GM19328 (cell line): ENCODE data around the gene ZNF385D.

Source experiments
- ATAC-seq: cut with Tn5 transposase; IDR thresholded peaks from one replicate; pipeline ENCODE4 v1.9.1; 2021; ENCODE audit warnings: mild to moderate bottlenecking, moderate library complexity; ENCODE audit not compliant: unreplicated experiment

The ZNF385D gene

GRCh38 chr3:21750831-21751391 is at the start of gene ZNF385D:
Gene ZNF385D, minus strand, starts transcription at chr3:21751210. Its CDS starts 294 bp downstream, at chr3:21750916.
- ATAC-seq: no peak

- ATAC-seq: no peak
These were observed 47.5 kb upstream of the ZNF385D start for GRCh38 chr3:21798356-21799088.

- no peak for ATAC-seq
These were observed 44.9 kb upstream of the ZNF385D start for GRCh38 chr3:21795921-21796320.

- ATAC-seq: no peak
These were observed 44.3 kb upstream of the ZNF385D start for GRCh38 chr3:21795152-21795837.

GRCh38 chr3:21794291-21794690 is 43.3 kb upstream of the ZNF385D start:
- no peak for ATAC-seq

- no peak for ATAC-seq
These were observed 41.2 kb upstream of the ZNF385D start for GRCh38 chr3:21792176-21792575.

- no peak for ATAC-seq
These were observed 40.3 kb upstream of the ZNF385D start for GRCh38 chr3:21791356-21791755.

- no peak for ATAC-seq
These were observed 39.5 kb upstream of the ZNF385D start for GRCh38 chr3:21790466-21790865.

- no peak for ATAC-seq
These were observed 38.7 kb upstream of the ZNF385D start for GRCh38 chr3:21789730-21790129.

GRCh38 chr3:21786438-21786797 is 35.4 kb upstream of the ZNF385D start:
- no peak for ATAC-seq

- no peak for ATAC-seq
These were observed 34.9 kb upstream of the ZNF385D start for GRCh38 chr3:21785765-21786437.

- ATAC-seq: no peak
These were observed 32.8 kb upstream of the ZNF385D start for GRCh38 chr3:21783839-21784238.

GRCh38 chr3:21781355-21781754 is 30.3 kb upstream of the ZNF385D start:
- ATAC-seq: no peak

GRCh38 chr3:21779909-21780308 is 28.9 kb upstream of the ZNF385D start:
- no peak for ATAC-seq

- no peak for ATAC-seq
These were observed 27.7 kb upstream of the ZNF385D start for GRCh38 chr3:21778715-21779114.

GRCh38 chr3:21777821-21778220 is 26.8 kb upstream of the ZNF385D start:
- no peak for ATAC-seq

- ATAC-seq: no peak
These were observed 15.0 kb upstream of the ZNF385D start for GRCh38 chr3:21766002-21766401.

GRCh38 chr3:21755896-21756295 is 4.9 kb upstream of the ZNF385D start:
- ATAC-seq: no peak

GRCh38 chr3:21754839-21755238 is 3.8 kb upstream of the ZNF385D start:
- no peak for ATAC-seq

- no peak for ATAC-seq
These were observed 1.8 kb upstream of the ZNF385D start for GRCh38 chr3:21752749-21753347.

GRCh38 chr3:21751886-21752285 is 876 bp upstream of the ZNF385D start:
- ATAC-seq: no peak
